HCT116 (cell line): ENCODE data around the gene TSPAN14. TPM values are rescaled to one million over a fixed set of nuclear protein-coding genes. Genes with fewer than 3 reads are reported as not detected.

Source experiments
- ATAC-seq: fragments of 200-7000 bp; cut with Tn5 transposase; 2 replicates; pipeline ENCODE4 v1.9.1; 2020; ENCODE audit warnings: mild to moderate bottlenecking, moderate library complexity
- BruUV-seq: library from RNA; stranded (reverse); fragments of 400-500 nt; replicated peaks from 2 replicates; lab custom pipeline; 2021; lab: Mats Ljungman, UMichigan
- CTCF ChIA-PET: fragments of 300-600 bp; sonication (Branson Sonifier 250); formaldehyde crosslinking; loops from one replicate; lab custom pipeline; 2021; ENCODE audit warnings: antibody characterized with exemption; lab: Charles Lee
- POLR2A ChIA-PET: fragments of 300-600, 350-600 bp; sonication (Branson Sonifier 250); formaldehyde crosslinking; loops from one replicate; lab custom pipeline; 2021; ENCODE audit warnings: antibody characterized with exemption; lab: Charles Lee
- RAD21 ChIA-PET, 2 experiments: fragments of 300-600 bp; sonication (Branson Sonifier 250); formaldehyde crosslinking; loops; one replicate each; lab custom pipeline; 2023; ENCODE audit warnings: low total read pairs in 2 of 2; ENCODE audit not compliant: uncharacterized antibody in 2 of 2, unreplicated experiment in 2 of 2, low non-redundant PET in 1 of 2; lab: Charles Lee
- DNase-seq: peaks from one replicate; pipeline ENCODE4 v3.0.0-alpha.2; 2010; ENCODE audit warnings: low read depth, low spot score
- H2AFZ ChIP-seq: fragments of 200-600 bp; shearing (Covaris generic), sonication (generic); 2 replicates; pipeline ENCODE4 v1.6.1; 2017; ENCODE audit warnings: low read depth, mixed run types, mixed read lengths, antibody characterized with exemption, low read length; ENCODE audit not compliant: poor library complexity, severe bottlenecking
- H3K27ac ChIP-seq: 2 replicates; pipeline ENCODE4 v1.5.1; 2012; ENCODE audit warnings: low read depth, low read length
- H3K27me3 ChIP-seq: fragments of 200-600 bp; sonication (generic); 2 replicates; pipeline ENCODE4 v1.6.1; 2016; ENCODE audit warnings: mixed run types, low read length, mixed read lengths; ENCODE audit not compliant: insufficient read depth
- H3K36me3 ChIP-seq, 2 experiments: fragments of 200-500 bp in 1 of 2; fragments of 200-600 bp in 1 of 2; sonication (Bioruptor generic) in 1 of 2; sonication (generic) in 1 of 2; 2 replicates each; pipeline versions ENCODE4 v1.5.1 to v1.6.1; 2014 to 2016; ENCODE audit warnings: low read length in 2 of 2, inconsistent platforms in 1 of 2, mixed read lengths in 1 of 2, mixed run types in 1 of 2; ENCODE audit not compliant: insufficient read depth in 2 of 2, control insufficient read depth in 1 of 2
- H3K4me1 ChIP-seq, 2 experiments: fragments of 200-600 bp in 1 of 2; sonication (generic) in 1 of 2; 2 replicates each; pipeline versions ENCODE4 v1.5.1 to v1.6.1; 2012 to 2017; ENCODE audit warnings: low read length in 2 of 2, inconsistent platforms in 1 of 2, mild to moderate bottlenecking in 1 of 2, mixed read lengths in 1 of 2, mixed run types in 1 of 2, moderate library complexity in 1 of 2; ENCODE audit not compliant: insufficient read depth in 2 of 2, control insufficient read depth in 1 of 2
- H3K4me2 ChIP-seq: fragments of 200-600 bp; sonication (generic); 2 replicates; pipeline ENCODE4 v1.6.1; 2017; ENCODE audit warnings: mixed run types, low read length, mixed read lengths
- H3K4me3 ChIP-seq, 2 experiments: fragments of 200-600 bp in 1 of 2; sonication (generic) in 1 of 2; replicated peaks in 1 of 2; 2 replicates each; pipeline ENCODE4 v1.5.1; 2011 to 2016; ENCODE audit warnings: low read length in 2 of 2, control low read depth in 1 of 2, low read depth in 1 of 2, mild to moderate bottlenecking in 1 of 2, mixed read lengths in 1 of 2, mixed run types in 1 of 2
- H3K79me2 ChIP-seq: fragments of 200-600 bp; sonication (generic); 2 replicates; pipeline ENCODE4 v1.6.1; 2017; ENCODE audit warnings: mild to moderate bottlenecking, mixed run types, low read length, moderate library complexity, mixed read lengths; ENCODE audit not compliant: insufficient read depth
- H3K9ac ChIP-seq: fragments of 200-600 bp; sonication (generic); 2 replicates; pipeline ENCODE4 v1.6.1; 2016; ENCODE audit warnings: low read length, mixed read lengths
- H3K9me2 ChIP-seq: fragments of 200-600 bp; sonication (generic), shearing (Covaris generic); 2 replicates; pipeline ENCODE4 v1.6.1; 2017; ENCODE audit warnings: mixed run types, mild to moderate bottlenecking, moderate library complexity; ENCODE audit not compliant: insufficient read depth
- H3K9me3 ChIP-seq, 2 experiments: fragments of 200-500 bp in 1 of 2; fragments of 200-600 bp in 1 of 2; sonication (Bioruptor generic) in 1 of 2; sonication (generic) in 1 of 2; 2 replicates each; pipeline ENCODE4 v1.6.1; 2014 to 2017; ENCODE audit warnings: low read length in 2 of 2, mixed read lengths in 2 of 2, inconsistent platforms in 1 of 2, low read depth in 1 of 2, mild to moderate bottlenecking in 1 of 2, mixed run types in 1 of 2, moderate library complexity in 1 of 2; ENCODE audit not compliant: control insufficient read depth in 1 of 2, insufficient read depth in 1 of 2
- H4K20me1 ChIP-seq: fragments of 200-600 bp; sonication (generic), shearing (Covaris generic); 2 replicates; pipeline ENCODE4 v1.6.1; 2017; ENCODE audit warnings: mixed run types, mild to moderate bottlenecking, moderate library complexity; ENCODE audit not compliant: insufficient read depth
- CBX3 ChIP-seq: IDR thresholded peaks from 2 replicates; pipeline ENCODE4 v1.6.1; 2012; ENCODE audit warnings: low read depth
- EGR1 ChIP-seq: IDR thresholded peaks from 2 replicates; pipeline ENCODE4 v1.6.1; 2012; ENCODE audit warnings: low read depth
- ELF1 ChIP-seq: IDR thresholded peaks from 2 replicates; pipeline ENCODE4 v1.6.1; 2012; ENCODE audit warnings: low read depth, borderline replicate concordance
- EZH2 ChIP-seq: fragments of 200-600 bp; sonication (generic); IDR thresholded peaks from 2 replicates; pipeline ENCODE4 v1.6.1; 2017; ENCODE audit warnings: antibody characterized with exemption, mixed run types
- EZH2phosphoT487 ChIP-seq: fragments of 200-600 bp; IDR thresholded peaks from 2 replicates; pipeline ENCODE4 v1.6.1; 2018; ENCODE audit warnings: antibody characterized with exemption, borderline replicate concordance
- FOSL1 ChIP-seq: IDR thresholded peaks from 2 replicates; pipeline ENCODE4 v1.6.1; 2012; ENCODE audit warnings: low read depth
- JUND ChIP-seq: IDR thresholded peaks from 2 replicates; pipeline ENCODE4 v1.6.1; 2012
- POLR2A ChIP-seq: IDR thresholded peaks from 2 replicates; pipeline ENCODE4 v1.7.0; 2011; ENCODE audit warnings: borderline replicate concordance; ENCODE audit not compliant: insufficient read depth, insufficient read length; ENCODE audit errors: extremely low read depth
- POLR2AphosphoS5 ChIP-seq: IDR thresholded peaks from 2 replicates; pipeline ENCODE4 v1.6.1; 2011; ENCODE audit warnings: mild to moderate bottlenecking, low read depth, low read length, moderate library complexity
- RAD21 ChIP-seq: IDR thresholded peaks from 2 replicates; pipeline ENCODE4 v1.6.1; 2012; ENCODE audit warnings: low read depth, mild to moderate bottlenecking
- SIN3A ChIP-seq: IDR thresholded peaks from 2 replicates; pipeline ENCODE4 v1.6.1; 2012; ENCODE audit warnings: low read depth
- SP1 ChIP-seq: IDR thresholded peaks from 2 replicates; pipeline ENCODE4 v1.6.1; 2012; ENCODE audit warnings: low read depth
- TCF7L2 ChIP-seq: IDR thresholded peaks from 2 replicates; pipeline ENCODE4 v1.7.0; 2011; ENCODE audit warnings: borderline replicate concordance, inconsistent platforms; ENCODE audit not compliant: insufficient read depth, insufficient read length; ENCODE audit errors: extremely low read depth
- YY1 ChIP-seq: IDR thresholded peaks from 2 replicates; pipeline ENCODE4 v1.6.1; 2011; ENCODE audit warnings: low read length, low read depth, moderate library complexity, mild to moderate bottlenecking; ENCODE audit not compliant: insufficient replicate concordance; ENCODE audit errors: extremely low read depth
- ZFX ChIP-seq: fragments of 450-650 bp; IDR thresholded peaks from 2 replicates; pipeline ENCODE4 v1.6.1; 2017
- intact Hi-C: fragments of 100-400 bp; cut with micrococcal nuclease; formaldehyde crosslinking; loops from 2 replicates; pipeline ENCODE4 v1.10.0; 2022
- total RNA-seq: library from RNA; stranded (reverse); gene quantifications from one replicate; pipeline ENCODE4 v1.2.1, GENCODE V29; 2021; ENCODE audit not compliant: unreplicated experiment
- TF ChIP-seq, protein P1 (sequence below): IDR thresholded peaks from 2 replicates; pipeline ENCODE4 v1.6.1; 2011; ENCODE audit warnings: mild to moderate bottlenecking, low read length, moderate library complexity; ENCODE audit not compliant: insufficient replicate concordance; ENCODE audit errors: extremely low read depth
- TF ChIP-seq, protein P2 (sequence below): IDR thresholded peaks from 2 replicates; pipeline ENCODE4 v1.6.1; 2012
- TF ChIP-seq, protein P3 (sequence below): IDR thresholded peaks from 2 replicates; pipeline ENCODE4 v1.6.1; 2012; ENCODE audit warnings: low read depth

TSPAN14 gene
- total RNA-seq, 1 experiment from 2014 or later = 86.8 TPM

- H3K4me1 ChIP-seq = no peaks in the 10 kb centered on the region
- no peaks in the 10 kb centered on the region for H3K79me2 ChIP-seq
- ChIA-PET CTCF (no interaction called here), POLR2A (no interaction called here), RAD21 (no interaction called here)
- H3K36me3 ChIP-seq = no peaks in the 10 kb centered on the region
- H3K9ac ChIP-seq = no peak overlapping the region
- H3K4me3 ChIP-seq = no peak overlapping the region
- DNase-seq = no peak
- TF ChIP-seq, protein P1, sequence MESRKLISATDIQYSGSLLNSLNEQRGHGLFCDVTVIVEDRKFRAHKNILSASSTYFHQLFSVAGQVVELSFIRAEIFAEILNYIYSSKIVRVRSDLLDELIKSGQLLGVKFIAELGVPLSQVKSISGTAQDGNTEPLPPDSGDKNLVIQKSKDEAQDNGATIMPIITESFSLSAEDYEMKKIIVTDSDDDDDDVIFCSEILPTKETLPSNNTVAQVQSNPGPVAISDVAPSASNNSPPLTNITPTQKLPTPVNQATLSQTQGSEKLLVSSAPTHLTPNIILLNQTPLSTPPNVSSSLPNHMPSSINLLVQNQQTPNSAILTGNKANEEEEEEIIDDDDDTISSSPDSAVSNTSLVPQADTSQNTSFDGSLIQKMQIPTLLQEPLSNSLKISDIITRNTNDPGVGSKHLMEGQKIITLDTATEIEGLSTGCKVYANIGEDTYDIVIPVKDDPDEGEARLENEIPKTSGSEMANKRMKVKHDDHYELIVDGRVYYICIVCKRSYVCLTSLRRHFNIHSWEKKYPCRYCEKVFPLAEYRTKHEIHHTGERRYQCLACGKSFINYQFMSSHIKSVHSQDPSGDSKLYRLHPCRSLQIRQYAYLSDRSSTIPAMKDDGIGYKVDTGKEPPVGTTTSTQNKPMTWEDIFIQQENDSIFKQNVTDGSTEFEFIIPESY = no peak
- TF ChIP-seq EZH2 (no peak), ELF1 (no peak), EZH2phosphoT487 (no peak), TCF7L2 (no peak), POLR2A (no peak), FOSL1 (no peak), CBX3 (no peak), RAD21 (no peak), SIN3A (no peak), ZFX (no peak), POLR2AphosphoS5 (no peak), YY1 (no peak), JUND (no peak), SP1 (no peak), EGR1 (no peak)
- TF ChIP-seq, protein P2, sequence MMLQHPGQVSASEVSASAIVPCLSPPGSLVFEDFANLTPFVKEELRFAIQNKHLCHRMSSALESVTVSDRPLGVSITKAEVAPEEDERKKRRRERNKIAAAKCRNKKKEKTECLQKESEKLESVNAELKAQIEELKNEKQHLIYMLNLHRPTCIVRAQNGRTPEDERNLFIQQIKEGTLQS = no peak
- TF ChIP-seq, protein P3, sequence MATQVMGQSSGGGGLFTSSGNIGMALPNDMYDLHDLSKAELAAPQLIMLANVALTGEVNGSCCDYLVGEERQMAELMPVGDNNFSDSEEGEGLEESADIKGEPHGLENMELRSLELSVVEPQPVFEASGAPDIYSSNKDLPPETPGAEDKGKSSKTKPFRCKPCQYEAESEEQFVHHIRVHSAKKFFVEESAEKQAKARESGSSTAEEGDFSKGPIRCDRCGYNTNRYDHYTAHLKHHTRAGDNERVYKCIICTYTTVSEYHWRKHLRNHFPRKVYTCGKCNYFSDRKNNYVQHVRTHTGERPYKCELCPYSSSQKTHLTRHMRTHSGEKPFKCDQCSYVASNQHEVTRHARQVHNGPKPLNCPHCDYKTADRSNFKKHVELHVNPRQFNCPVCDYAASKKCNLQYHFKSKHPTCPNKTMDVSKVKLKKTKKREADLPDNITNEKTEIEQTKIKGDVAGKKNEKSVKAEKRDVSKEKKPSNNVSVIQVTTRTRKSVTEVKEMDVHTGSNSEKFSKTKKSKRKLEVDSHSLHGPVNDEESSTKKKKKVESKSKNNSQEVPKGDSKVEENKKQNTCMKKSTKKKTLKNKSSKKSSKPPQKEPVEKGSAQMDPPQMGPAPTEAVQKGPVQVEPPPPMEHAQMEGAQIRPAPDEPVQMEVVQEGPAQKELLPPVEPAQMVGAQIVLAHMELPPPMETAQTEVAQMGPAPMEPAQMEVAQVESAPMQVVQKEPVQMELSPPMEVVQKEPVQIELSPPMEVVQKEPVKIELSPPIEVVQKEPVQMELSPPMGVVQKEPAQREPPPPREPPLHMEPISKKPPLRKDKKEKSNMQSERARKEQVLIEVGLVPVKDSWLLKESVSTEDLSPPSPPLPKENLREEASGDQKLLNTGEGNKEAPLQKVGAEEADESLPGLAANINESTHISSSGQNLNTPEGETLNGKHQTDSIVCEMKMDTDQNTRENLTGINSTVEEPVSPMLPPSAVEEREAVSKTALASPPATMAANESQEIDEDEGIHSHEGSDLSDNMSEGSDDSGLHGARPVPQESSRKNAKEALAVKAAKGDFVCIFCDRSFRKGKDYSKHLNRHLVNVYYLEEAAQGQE = no peak
- peaks cover 8% of the 10 kb centered on the region; the same call in 1 of the 2 replicates for H3K27me3 ChIP-seq
- no TSS peak for BruUV-seq
- no peak overlapping the region for H2AFZ ChIP-seq
- ATAC-seq = no peak
- H4K20me1 ChIP-seq = no peaks in the 10 kb centered on the region
- intact Hi-C loops = no loop called here
- H3K9me2 ChIP-seq = no peaks in the 10 kb centered on the region
- no peak overlapping the region for H3K27ac ChIP-seq
- no peak overlapping the region for H3K4me2 ChIP-seq
- no peaks in the 10 kb centered on the region for H3K9me3 ChIP-seq
These were observed 127.3 kb downstream of the TSPAN14 start for GRCh38 chr10:80581469-80581835.
